ENCODE results near the gene CHFR.

DNA sequence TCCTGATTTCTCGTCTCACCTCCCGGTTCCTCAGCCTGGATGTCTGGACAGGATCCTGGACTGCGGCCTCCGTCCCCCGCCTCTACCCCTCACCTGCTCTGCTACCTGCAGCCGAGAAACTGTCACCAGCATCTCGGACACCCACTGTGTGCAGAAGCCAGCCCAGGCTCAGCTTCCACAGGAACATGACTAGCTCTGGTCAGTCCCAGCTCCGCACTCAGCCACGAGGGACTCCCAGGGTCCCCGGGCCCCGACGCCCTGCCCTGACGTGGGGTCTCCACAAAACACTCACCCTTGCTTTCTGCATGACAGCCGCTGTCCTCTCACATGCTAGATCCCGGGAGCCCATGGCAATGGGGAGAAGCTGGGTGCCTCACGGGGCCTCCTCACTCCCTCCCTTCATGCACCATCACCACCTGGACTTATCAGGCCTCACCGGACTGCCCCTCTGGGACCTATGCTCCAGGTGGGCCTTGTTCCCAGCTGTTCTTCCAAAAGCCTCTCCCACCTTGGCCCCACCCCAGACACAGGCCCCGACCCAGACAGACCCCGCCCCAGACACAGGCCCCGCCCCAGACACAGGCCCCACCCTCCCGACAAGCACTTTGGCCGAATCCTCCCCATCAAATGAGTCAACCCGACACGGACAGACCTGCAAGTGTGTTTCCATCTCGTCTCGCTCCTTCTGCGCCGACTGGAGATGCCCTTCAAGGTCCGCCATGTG, 98.9 kb downstream of the CHFR start:
- TF ChIP-seq POLR2A (IDR thresholded peaks at IDR 0.05), result no peak
- TF ChIP-seq, protein P1, sequence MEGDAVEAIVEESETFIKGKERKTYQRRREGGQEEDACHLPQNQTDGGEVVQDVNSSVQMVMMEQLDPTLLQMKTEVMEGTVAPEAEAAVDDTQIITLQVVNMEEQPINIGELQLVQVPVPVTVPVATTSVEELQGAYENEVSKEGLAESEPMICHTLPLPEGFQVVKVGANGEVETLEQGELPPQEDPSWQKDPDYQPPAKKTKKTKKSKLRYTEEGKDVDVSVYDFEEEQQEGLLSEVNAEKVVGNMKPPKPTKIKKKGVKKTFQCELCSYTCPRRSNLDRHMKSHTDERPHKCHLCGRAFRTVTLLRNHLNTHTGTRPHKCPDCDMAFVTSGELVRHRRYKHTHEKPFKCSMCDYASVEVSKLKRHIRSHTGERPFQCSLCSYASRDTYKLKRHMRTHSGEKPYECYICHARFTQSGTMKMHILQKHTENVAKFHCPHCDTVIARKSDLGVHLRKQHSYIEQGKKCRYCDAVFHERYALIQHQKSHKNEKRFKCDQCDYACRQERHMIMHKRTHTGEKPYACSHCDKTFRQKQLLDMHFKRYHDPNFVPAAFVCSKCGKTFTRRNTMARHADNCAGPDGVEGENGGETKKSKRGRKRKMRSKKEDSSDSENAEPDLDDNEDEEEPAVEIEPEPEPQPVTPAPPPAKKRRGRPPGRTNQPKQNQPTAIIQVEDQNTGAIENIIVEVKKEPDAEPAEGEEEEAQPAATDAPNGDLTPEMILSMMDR (IDR thresholded peaks at IDR 0.05), result no peak

Data from lower leg skin (tissue), 3 donors.